Gastrocnemius medialis (tissue), 4 donors: Measurements from ENCODE around the gene RICTOR.

ENCODE experiments used
- CTCF ChIP-seq, 5 experiments: fragments of 450-650 bp in 3 of 5; fragments of 200-600 bp in 2 of 5; sonication (generic) in 2 of 5; IDR thresholded peaks in 4 of 5; conservative IDR thresholded peaks in 1 of 5; 1 replicate in 4 of 5; 2 replicates in 1 of 5; pipeline ENCODE4 v1.5.1; 2016 to 2019; ENCODE audit warnings: antibody characterized with exemption in 5 of 5, mild to moderate bottlenecking in 3 of 5, moderate library complexity in 3 of 5
- POLR2A ChIP-seq, 2 donors: fragments of 450-650 bp; IDR thresholded peaks; one replicate each; pipeline ENCODE4 v1.6.1; 2017; ENCODE audit warnings: antibody characterized with exemption in 2 of 2, mild to moderate bottlenecking in 2 of 2, moderate library complexity in 2 of 2

- TF ChIP-seq CTCF (IDR thresholded peaks at IDR 0.05 in 4 of 5, conservative IDR thresholded peaks at IDR 0.05 in 1 of 5) (no peak), POLR2A (IDR thresholded peaks at IDR 0.05) (no peak)
Measured at GRCh38 chr5:38931731-38932130, 142.5 kb downstream of the RICTOR start.
